Activated T-helper 1 cell treated with anti-CD3 and anti-CD28 coated beads, Interleukin-12 subunit alpha, Interleukin-12 subunit beta, Interleukin-2, Interleukin-4 antibody, amounts not matched to agents 30 ng/mL and 10 ng/mL and 1 ng/mL, durations not matched to agents 14 hours and 24 hours and 36 hours (primary cell): ENCODE results near the gene TRIP10. TPM values are rescaled to one million over a fixed set of nuclear protein-coding genes. Genes with fewer than 3 reads are reported as not detected.

Experiments used
- DNase-seq: peaks from one replicate; pipeline ENCODE4 v3.0.0; 2021; ENCODE audit warnings: low spot score
- H3K27ac Mint-ChIP-seq: one replicate; pipeline ENCODE4 v1.8.0; 2021; ENCODE audit warnings: mild to moderate bottlenecking, mixed read lengths
- H3K27me3 Mint-ChIP-seq: one replicate; pipeline ENCODE4 v1.8.0; 2022; ENCODE audit warnings: mild to moderate bottlenecking, moderate library complexity, mixed read lengths; ENCODE audit not compliant: insufficient read depth
- H3K36me3 Mint-ChIP-seq: one replicate; pipeline ENCODE4 v1.8.0; 2021; ENCODE audit warnings: low read depth, mixed read lengths
- H3K4me1 Mint-ChIP-seq: one replicate; pipeline ENCODE4 v1.8.0; 2021; ENCODE audit warnings: low read depth, mixed read lengths
- H3K4me3 Mint-ChIP-seq: one replicate; pipeline ENCODE4 v1.8.0; 2021; ENCODE audit warnings: mild to moderate bottlenecking, moderate library complexity, mixed read lengths
- H3K9me3 Mint-ChIP-seq: one replicate; pipeline ENCODE4 v1.8.0; 2021; ENCODE audit warnings: mixed read lengths
- intact Hi-C: fragments of 100-400 bp; cut with micrococcal nuclease; formaldehyde crosslinking; loops from one replicate; pipeline ENCODE4 v1.15.1; 2024
- total RNA-seq: library from RNA; stranded (reverse); gene quantifications from 2 replicates; pipeline ENCODE4 v1.2.3, GENCODE V29; 2022

Gene TRIP10
- total RNA-seq, 1 donor from 2014 or later, result 62.0 TPM

DNA sequence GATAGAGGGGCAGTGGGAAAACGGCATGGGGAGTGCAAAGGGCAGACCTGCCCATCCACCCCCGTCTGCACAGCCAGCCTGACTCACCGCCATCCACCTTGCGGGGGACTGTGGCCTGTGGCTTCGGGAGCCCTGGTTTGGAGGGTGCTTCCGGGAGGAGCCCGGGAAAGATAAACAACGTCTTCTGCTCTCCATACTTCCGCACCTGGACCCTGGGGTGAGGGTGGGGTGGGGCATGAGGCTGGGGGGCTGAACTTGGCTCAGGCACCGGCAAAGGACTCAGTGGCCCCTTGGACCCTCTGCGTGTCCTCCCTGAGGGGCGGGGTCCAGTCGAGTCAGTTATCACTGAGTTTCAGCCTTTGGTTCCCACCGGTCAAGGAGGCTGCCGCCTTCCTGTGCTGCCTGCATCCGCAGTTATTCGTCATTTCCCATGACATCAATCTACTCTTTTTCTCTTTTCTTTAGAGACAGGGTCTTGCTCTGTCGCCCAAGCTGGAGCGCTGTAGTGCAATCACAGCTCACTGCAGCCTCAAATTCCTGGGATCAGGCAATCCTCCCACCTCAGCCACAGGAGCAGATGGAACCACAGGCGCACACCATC is 5.3 kb upstream of the TRIP10 start:
- intact Hi-C loops, result no loop called here
- no peak overlapping the region for H3K27ac Mint-ChIP-seq
- H3K36me3 Mint-ChIP-seq, result peaks cover 27% of the 10 kb centered on the region
- no peaks in the 10 kb centered on the region for H3K27me3 Mint-ChIP-seq
- peak overlapping the region; percentile 19 for H3K4me3 Mint-ChIP-seq
- no peak for DNase-seq
- H3K4me1 Mint-ChIP-seq, result peaks cover 27% of the 10 kb centered on the region
- no peaks in the 10 kb centered on the region for H3K9me3 Mint-ChIP-seq

DNA sequence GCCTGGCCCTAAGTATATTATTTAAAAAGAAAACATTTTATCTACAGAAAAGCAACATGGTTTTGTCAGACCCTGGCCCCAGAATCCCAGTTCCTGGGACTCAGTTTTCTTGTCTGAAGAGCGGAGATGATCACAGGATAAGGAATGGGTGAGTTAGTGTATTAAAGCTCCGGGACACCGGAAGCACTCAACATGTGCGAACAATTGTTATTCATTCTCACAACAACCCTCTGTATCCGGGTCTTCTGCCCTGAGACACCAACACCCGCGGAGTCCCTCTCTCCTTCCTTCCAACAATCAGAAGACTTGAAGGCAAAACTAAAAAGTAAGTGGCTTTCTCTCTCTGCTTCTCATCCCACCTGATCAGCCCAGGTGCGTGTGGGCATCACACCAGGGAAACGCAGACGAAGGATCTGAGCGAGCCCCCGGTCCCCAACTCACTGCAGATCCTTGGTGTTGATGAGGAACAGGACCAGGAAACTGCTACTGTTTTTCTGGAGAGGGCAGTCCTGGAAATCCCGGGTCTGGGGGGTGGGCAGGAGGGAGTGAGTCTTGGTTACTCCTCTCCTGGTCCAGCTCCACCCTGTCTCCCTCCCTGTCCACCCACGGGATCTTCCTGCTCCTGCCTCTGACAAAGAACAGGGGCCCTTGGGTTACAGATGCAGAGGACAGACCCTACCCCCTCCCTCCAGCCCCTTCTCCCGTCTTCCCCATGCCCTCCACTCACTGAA is 4.1 kb upstream of the TRIP10 start:
- peak overlapping the region; percentile 99 for H3K27ac Mint-ChIP-seq
- intact Hi-C loops, result loop anchor here (5.0 kb wide), 1 partner anchor 203 kb away; the partner anchor contains the start of gene TNFSF9
- peaks cover 20% of the 10 kb centered on the region for H3K36me3 Mint-ChIP-seq
- no peak for DNase-seq
- H3K4me3 Mint-ChIP-seq, result peak overlapping the region; percentile 96
- no peaks in the 10 kb centered on the region for H3K27me3 Mint-ChIP-seq
- H3K9me3 Mint-ChIP-seq, result no peaks in the 10 kb centered on the region
- H3K4me1 Mint-ChIP-seq, result peaks cover 30% of the 10 kb centered on the region

DNA sequence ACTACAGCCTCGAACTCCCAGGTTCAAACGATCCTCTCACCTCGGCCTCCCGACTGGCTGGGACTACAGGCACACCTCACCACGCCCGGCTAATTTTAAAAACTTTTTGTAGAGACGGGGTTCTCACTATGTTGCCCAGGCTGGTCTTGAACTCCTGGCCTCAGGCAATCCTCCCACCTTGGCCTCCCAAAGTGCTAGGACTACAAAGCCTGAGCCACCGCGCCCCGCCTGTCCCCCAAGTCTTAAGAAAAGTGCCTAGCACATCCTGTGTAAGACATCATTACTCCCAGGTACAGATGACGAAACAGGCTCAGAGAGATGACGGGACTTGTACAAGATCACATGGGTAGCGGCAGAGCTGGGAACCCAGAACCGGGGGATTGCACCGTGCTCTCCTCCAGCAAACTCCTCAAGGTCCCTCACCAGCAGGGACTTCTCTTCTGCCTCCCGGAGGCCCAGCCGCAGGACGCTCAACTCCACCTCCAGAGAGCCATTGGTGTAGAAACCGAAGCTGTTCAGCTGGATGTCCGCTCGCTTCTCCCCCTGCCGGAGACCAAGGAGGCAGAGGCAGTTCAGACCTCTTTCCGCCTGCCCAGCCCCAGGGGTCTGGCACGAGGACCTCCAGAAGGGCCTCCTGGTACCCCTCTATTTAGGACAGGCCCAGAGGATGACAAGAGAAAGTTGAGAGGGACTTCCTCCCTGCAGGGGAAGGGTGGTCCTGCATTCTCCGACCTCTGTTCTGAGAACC is 3.1 kb upstream of the TRIP10 start:
- Mint-ChIP-seq H3K27me3 (no peaks in the 10 kb centered on the region), H3K4me1 (peaks cover 37% of the 10 kb centered on the region), H3K4me3 (peak overlapping the region; percentile 96), H3K36me3 (peaks cover 20% of the 10 kb centered on the region), H3K27ac (peak overlapping the region; percentile 99), H3K9me3 (no peaks in the 10 kb centered on the region)
- intact Hi-C loops, result loop anchor here (1.0 to 5.0 kb wide), 7 partner anchors 66 to 220 kb away; partner anchors contain the start of genes CD70, TNFSF14 and TNFSF9
- DNase-seq, result peak; percentile 72

GRCh38 chr19:6736917-6737283 is 2.6 kb upstream of the TRIP10 start:
- Mint-ChIP-seq H3K9me3 (no peaks in the 10 kb centered on the region), H3K36me3 (peaks cover 20% of the 10 kb centered on the region), H3K27ac (peak overlapping the region; percentile 99), H3K4me1 (peaks cover 42% of the 10 kb centered on the region), H3K4me3 (peak overlapping the region; percentile 96), H3K27me3 (no peaks in the 10 kb centered on the region)
- no peak for DNase-seq
- intact Hi-C loops, result loop anchor here (1.0 to 5.0 kb wide), 13 partner anchors 16 to 277 kb away; partner anchors contain the start of genes CD70, SH2D3A, TNFSF14 and TNFSF9

- Mint-ChIP-seq H3K27ac (peak within 1 kb of the TSS; percentile 99), H3K27me3 (no peaks in the 10 kb centered on the region), H3K36me3 (peaks cover 19% of the 10 kb centered on the region), H3K4me1 (peaks cover 42% of the 10 kb centered on the region), H3K9me3 (no peaks in the 10 kb centered on the region), H3K4me3 (peak within 1 kb of the TSS; percentile 96)
- intact Hi-C loops, result loop anchor here (1.0 to 5.0 kb wide), 9 partner anchors 16 to 277 kb away; partner anchors contain the start of genes CD70, SH2D3A and TNFSF9
- DNase-seq, result peak; percentile 100
Measured at GRCh38 chr19:6737284-6737872, 2.1 kb upstream of the TRIP10 start, which contains the start of gene GPR108. Gene GPR108, minus strand, starts transcription at chr19:6737580. Its CDS starts 4 bp downstream, at chr19:6737576.

DNA sequence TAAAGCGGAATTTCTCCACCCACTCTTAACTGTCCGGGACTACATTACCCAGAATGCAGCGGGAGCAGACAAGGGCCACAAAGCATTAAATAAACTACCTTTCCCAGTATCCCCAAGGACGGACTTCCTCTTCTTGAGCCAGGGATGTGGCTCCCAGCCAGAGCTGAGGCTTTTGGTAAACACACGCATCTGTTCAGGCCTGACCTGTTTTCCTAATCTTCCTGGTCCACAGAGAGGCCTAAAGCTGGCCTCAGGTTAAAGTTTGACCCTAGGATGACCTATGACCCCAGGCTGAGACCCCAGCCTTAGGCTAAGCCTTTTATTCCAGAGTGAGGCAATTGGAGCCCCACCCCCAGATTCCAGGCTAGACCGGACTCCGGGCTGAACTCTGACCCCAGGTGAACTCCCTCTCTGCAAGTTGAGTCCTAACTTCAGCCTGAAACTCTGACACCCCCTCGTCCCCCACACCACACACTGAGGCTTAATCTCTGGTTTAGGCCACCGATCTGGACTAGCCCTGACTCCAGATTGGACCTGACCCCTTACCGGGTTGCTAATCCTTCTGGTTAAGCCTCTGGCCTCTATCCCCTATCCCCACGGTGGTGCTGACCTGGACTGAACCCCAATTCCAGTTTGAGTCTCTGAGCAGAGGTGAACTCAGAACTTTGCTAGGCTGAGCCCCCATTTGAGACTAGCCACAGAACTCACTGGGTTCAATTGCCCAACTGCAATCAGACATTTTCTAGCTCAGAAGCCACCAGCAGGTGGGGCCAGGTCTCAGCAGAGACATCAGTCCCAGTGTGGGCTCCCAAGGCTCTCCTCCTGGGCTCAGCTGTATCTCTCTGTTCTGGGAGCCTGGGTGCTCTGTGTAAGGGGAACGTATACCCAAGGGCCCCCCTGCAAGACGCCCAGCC is 1.4 kb upstream of the TRIP10 start:
- intact Hi-C loops, result loop anchor here (1.0 to 5.0 kb wide), 11 partner anchors 15 to 365 kb away; partner anchors contain the start of genes ALKBH7, CD70, SH2D3A and TNFSF9
- H3K36me3 Mint-ChIP-seq, result peaks cover 18% of the 10 kb centered on the region
- peak overlapping the region; percentile 99 for H3K27ac Mint-ChIP-seq
- H3K9me3 Mint-ChIP-seq, result no peaks in the 10 kb centered on the region
- H3K4me3 Mint-ChIP-seq, result peak overlapping the region; percentile 96
- peak; percentile 70 for DNase-seq
- peaks cover 42% of the 10 kb centered on the region for H3K4me1 Mint-ChIP-seq
- H3K27me3 Mint-ChIP-seq, result no peaks in the 10 kb centered on the region

DNA sequence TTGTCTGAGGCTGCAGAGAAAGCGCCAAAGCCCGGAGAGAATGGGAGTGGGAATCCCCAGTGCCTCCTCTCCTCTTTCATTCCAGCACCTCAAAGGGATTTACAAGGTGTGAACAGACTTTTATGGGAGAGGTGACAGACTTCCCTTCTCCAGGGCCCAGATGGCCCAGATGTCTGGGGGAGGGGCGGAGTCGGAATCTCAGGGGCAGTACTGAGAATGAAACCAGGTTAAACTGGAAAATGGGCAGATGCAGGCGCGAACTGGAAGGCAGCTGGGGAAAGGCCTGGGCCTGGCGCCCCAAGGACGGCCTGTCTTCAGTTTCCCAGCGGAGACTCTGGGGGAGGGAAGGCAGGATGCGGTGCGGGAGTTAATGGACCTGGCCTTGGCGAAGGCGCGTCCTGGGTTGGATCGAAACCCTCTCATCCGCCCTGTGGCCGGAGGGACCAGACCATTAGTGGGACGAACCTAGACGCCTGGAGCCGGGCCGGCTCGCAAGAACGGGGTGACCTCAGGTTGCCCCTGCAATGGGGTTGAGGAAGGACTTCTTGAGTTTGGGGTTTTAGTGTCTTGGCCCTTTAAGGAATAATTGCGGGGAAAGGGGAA is 592 bp upstream of the TRIP10 start:
- DNase-seq, result no peak
- peaks cover 20% of the 10 kb centered on the region for H3K36me3 Mint-ChIP-seq

GRCh38 chr19:6739883-6740588 is 556 bp downstream of the TRIP10 start:
- no peaks in the 10 kb centered on the region for H3K9me3 Mint-ChIP-seq
- no peak for DNase-seq
- peak overlapping the region; percentile 63 for H3K27ac Mint-ChIP-seq
- peaks cover 42% of the 10 kb centered on the region for H3K4me1 Mint-ChIP-seq
- peaks cover 26% of the 10 kb centered on the region for H3K36me3 Mint-ChIP-seq
- H3K4me3 Mint-ChIP-seq, result peak overlapping the region; percentile 87
- intact Hi-C loops, result loop anchor here (1.0 to 5.0 kb wide), 4 partner anchors 32 to 367 kb away; partner anchors contain the start of genes ALKBH7, TNFSF9 and VAV1
- H3K27me3 Mint-ChIP-seq, result no peaks in the 10 kb centered on the region

More for the DNA sequence above, 592 bp upstream of the TRIP10 start:
- intact Hi-C loops, result loop anchor here (1.0 to 5.0 kb wide), 5 partner anchors 33 to 366 kb away; partner anchors contain the start of genes ALKBH7, TNFSF9 and VAV1
- Mint-ChIP-seq H3K9me3 (no peaks in the 10 kb centered on the region), H3K4me3 (peak overlapping the region; percentile 96), H3K4me1 (peaks cover 42% of the 10 kb centered on the region), H3K27ac (peak overlapping the region; percentile 99), H3K27me3 (no peaks in the 10 kb centered on the region)

GRCh38 chr19:6740589-6741343 is 1.3 kb downstream of the TRIP10 start:
- peaks cover 32% of the 10 kb centered on the region for H3K36me3 Mint-ChIP-seq
- DNase-seq, result no peak
- no peaks in the 10 kb centered on the region for H3K27me3 Mint-ChIP-seq
- H3K27ac Mint-ChIP-seq, result peak overlapping the region; percentile 63
- peaks cover 39% of the 10 kb centered on the region for H3K4me1 Mint-ChIP-seq
- peak overlapping the region; percentile 87 for H3K4me3 Mint-ChIP-seq
- intact Hi-C loops, result no loop called here
- no peaks in the 10 kb centered on the region for H3K9me3 Mint-ChIP-seq

- peaks cover 35% of the 10 kb centered on the region for H3K36me3 Mint-ChIP-seq
- peaks cover 26% of the 10 kb centered on the region for H3K4me1 Mint-ChIP-seq
- intact Hi-C loops, result no loop called here
- no peak for DNase-seq
- H3K27me3 Mint-ChIP-seq, result no peaks in the 10 kb centered on the region
- no peaks in the 10 kb centered on the region for H3K9me3 Mint-ChIP-seq
- H3K4me3 Mint-ChIP-seq, result peak overlapping the region; percentile 7
- H3K27ac Mint-ChIP-seq, result no peak overlapping the region
Measured at GRCh38 chr19:6743066-6743465, 3.6 kb downstream of the TRIP10 start.
